Caco-2 (cell line): ENCODE data around the gene BTBD16. TPM values are rescaled to one million over a fixed set of nuclear protein-coding genes. Genes with fewer than 3 reads are reported as not detected.

Experiments
- BruUV-seq: library from RNA; stranded (reverse); fragments of 400-500 nt; replicated peaks from 2 replicates; lab custom pipeline; 2021; lab: Mats Ljungman, UMichigan
- CTCF ChIA-PET: fragments of 300-600 bp; sonication (Branson Sonifier 250); formaldehyde crosslinking; loops from one replicate; lab custom pipeline; 2022; ENCODE audit warnings: antibody characterized with exemption; lab: Charles Lee
- POLR2A ChIA-PET: fragments of 300-600 bp; sonication (Branson Sonifier 250); formaldehyde crosslinking; loops from one replicate; lab custom pipeline; 2022; ENCODE audit warnings: antibody characterized with exemption; lab: Charles Lee
- DNase-seq, 2 experiments: peaks; one replicate each; pipeline versions ENCODE4 v3.0.0 to v3.0.0-alpha.2; 2020 to 2022
- H3K27me3 ChIP-seq: replicated peaks from 2 replicates; pipeline ENCODE4 v1.6.0; 2011; ENCODE audit warnings: low read length; ENCODE audit not compliant: control insufficient read depth, insufficient read depth
- H3K36me3 ChIP-seq: 2 replicates; pipeline ENCODE4 v1.5.1; 2011; ENCODE audit warnings: low read length; ENCODE audit not compliant: control insufficient read depth, insufficient read depth
- H3K4me1 ChIP-seq: fragments of 250-450 bp; sonication (Bioruptor Pico); 2 replicates; pipeline ENCODE4 v1.5.1; 2020; ENCODE audit warnings: mild to moderate bottlenecking
- H3K4me3 ChIP-seq: 2 replicates; pipeline ENCODE4 v1.5.1; 2011; ENCODE audit warnings: low read depth, mild to moderate bottlenecking, control low read depth, low read length
- H3K9me3 ChIP-seq: fragments of 250-450 bp; sonication (Bioruptor Pico); 2 replicates; pipeline ENCODE4 v1.5.1; 2020; ENCODE audit warnings: mild to moderate bottlenecking, moderate library complexity
- H3K27ac Mint-ChIP-seq: one replicate; pipeline ENCODE4 v1.8.0; 2022; ENCODE audit warnings: mixed read lengths; ENCODE audit not compliant: unreplicated experiment
- H3K27me3 Mint-ChIP-seq: one replicate; pipeline ENCODE4 v1.8.0; 2022; ENCODE audit warnings: mixed read lengths; ENCODE audit not compliant: insufficient read depth, unreplicated experiment
- H3K36me3 Mint-ChIP-seq: one replicate; pipeline ENCODE4 v1.8.0; 2022; ENCODE audit warnings: mild to moderate bottlenecking, mixed read lengths; ENCODE audit not compliant: insufficient read depth, unreplicated experiment
- H3K4me1 Mint-ChIP-seq: one replicate; pipeline ENCODE4 v1.8.0; 2022; ENCODE audit warnings: low read depth, mixed read lengths; ENCODE audit not compliant: unreplicated experiment
- H3K4me3 Mint-ChIP-seq: one replicate; pipeline ENCODE4 v1.8.0; 2022; ENCODE audit warnings: mild to moderate bottlenecking, moderate library complexity, mixed read lengths; ENCODE audit not compliant: unreplicated experiment
- H3K9me3 Mint-ChIP-seq: one replicate; pipeline ENCODE4 v1.8.0; 2022; ENCODE audit warnings: mixed read lengths; ENCODE audit not compliant: unreplicated experiment
- CTCF ChIP-seq, 2 experiments: fragments of 200-600 bp in 1 of 2; IDR thresholded peaks; 1 replicate in 1 of 2; 2 replicates in 1 of 2; pipeline versions ENCODE4 v1.5.1 to v1.8.0; 2011 to 2022; ENCODE audit warnings: antibody characterized with exemption in 1 of 2, control low read depth in 1 of 2, inconsistent platforms in 1 of 2, low read depth in 1 of 2, low read length in 1 of 2, mild to moderate bottlenecking in 1 of 2, moderate library complexity in 1 of 2; ENCODE audit not compliant: insufficient read depth in 1 of 2, severe bottlenecking in 1 of 2, unreplicated experiment in 1 of 2
- intact Hi-C: fragments of 100-400 bp; cut with micrococcal nuclease; formaldehyde crosslinking; loops from one replicate; pipeline ENCODE4 v1.10.0; 2022; ENCODE audit not compliant: unreplicated experiment
- total RNA-seq: library from RNA; stranded (reverse); gene quantifications from 2 replicates; pipeline ENCODE4 v1.2.3, GENCODE V29; 2022

BTBD16 gene
- total RNA-seq, 1 experiment from 2014 or later: not detected

DNA sequence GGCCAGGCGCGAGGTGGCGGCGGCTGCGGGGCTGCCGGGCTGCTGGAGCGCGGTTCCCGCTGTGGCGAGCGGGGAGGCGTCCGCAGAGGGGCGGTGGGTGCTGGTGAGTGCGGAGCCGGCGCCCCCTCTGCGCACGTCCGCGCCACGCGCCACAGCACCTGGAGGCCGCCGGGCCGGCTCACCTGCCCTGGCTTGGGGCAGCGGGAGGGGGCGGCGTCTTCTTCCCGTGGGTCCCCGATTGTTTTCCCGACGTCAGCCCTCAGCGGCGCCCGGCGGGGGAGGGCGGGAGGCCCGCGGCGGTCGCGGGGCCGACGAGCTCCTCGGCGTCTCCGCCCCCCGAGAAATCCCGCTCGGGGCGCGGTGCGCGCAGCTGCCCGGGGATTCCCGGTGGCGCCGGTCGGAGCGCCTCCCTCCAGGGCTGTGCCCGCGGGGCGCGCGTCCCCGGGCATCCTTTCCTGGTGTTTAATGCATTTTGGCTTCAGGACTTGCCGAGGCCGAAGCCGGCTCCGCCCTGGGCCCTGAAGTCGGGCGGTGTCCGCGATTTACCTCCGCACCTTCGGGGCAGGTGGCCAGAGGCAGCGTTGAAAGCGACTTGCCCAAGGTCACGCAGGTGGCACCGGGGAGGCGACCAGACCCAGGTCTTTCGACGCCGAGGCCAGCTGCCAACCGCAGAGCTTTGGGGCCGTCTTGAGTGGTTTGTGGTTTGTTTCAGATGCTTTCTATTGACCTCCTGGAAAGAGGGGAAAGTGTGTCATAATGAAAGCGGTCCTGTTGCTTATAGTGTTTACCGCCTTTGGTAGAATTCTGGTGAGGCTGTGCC is 104.0 kb downstream of the BTBD16 start:
- Mint-ChIP-seq H3K36me3 (no peaks in the 10 kb centered on the region), H3K4me3 (peak overlapping the region; percentile 91), H3K27ac (peak overlapping the region; percentile 89), H3K9me3 (no peaks in the 10 kb centered on the region), H3K4me1 (peaks cover 23% of the 10 kb centered on the region), H3K27me3 (no peaks in the 10 kb centered on the region)
- no TSS peak for BruUV-seq
- POLR2A ChIA-PET: interaction anchor here (0.6 to 2.7 kb wide), 8 partner anchors 15 to 543 kb away, joined by 3 to 36 read pairs (median 4); no protein-coding TSS in a partner anchor
- intact Hi-C loops: no loop called here
- peaks cover 2% of the 10 kb centered on the region; the same call in 1 of the 2 replicates for H3K36me3 ChIP-seq
- H3K27me3 ChIP-seq: no peaks in the 10 kb centered on the region
- TF ChIP-seq CTCF (IDR thresholded peaks at IDR 0.05; ENCODE audit: insufficient read depth in 1 of 2, low read depth in 1 of 2, low read length in 1 of 2, severe bottlenecking in 1 of 2, unreplicated experiment in 1 of 2): no peak
- no peaks in the 10 kb centered on the region for H3K9me3 ChIP-seq
- CTCF ChIA-PET: interaction anchor here (0.6 to 2.1 kb wide), 8 partner anchors 26 to 190 kb away, joined by 3 to 12 read pairs (median 4); no protein-coding TSS in a partner anchor
- H3K4me1 ChIP-seq: peaks cover 19% of the 10 kb centered on the region
- peak; percentile 71 to 83 for DNase-seq
- H3K4me3 ChIP-seq: peak overlapping the region; percentile 83

- peaks cover 2% of the 10 kb centered on the region; the same call in 1 of the 2 replicates for H3K36me3 ChIP-seq
- H3K4me3 ChIP-seq: peak overlapping the region; percentile 83
- H3K27ac Mint-ChIP-seq: peak overlapping the region; percentile 89
- no peaks in the 10 kb centered on the region for H3K36me3 Mint-ChIP-seq
- TF ChIP-seq CTCF (IDR thresholded peaks at IDR 0.05; ENCODE audit: insufficient read depth in 1 of 2, low read depth in 1 of 2, low read length in 1 of 2, severe bottlenecking in 1 of 2, unreplicated experiment in 1 of 2): no peak
- peak overlapping the region; percentile 91 for H3K4me3 Mint-ChIP-seq
- peaks cover 27% of the 10 kb centered on the region for H3K4me1 Mint-ChIP-seq
- H3K9me3 ChIP-seq: no peaks in the 10 kb centered on the region
- DNase-seq: no peak
- BruUV-seq: TSS peak; percentile 30
- intact Hi-C loops: no loop called here
- ChIA-PET CTCF (interaction anchor here (2.0 kb wide), 1 partner anchor 77 kb away, joined by 5 read pairs; no protein-coding TSS in a partner anchor), POLR2A (interaction anchor here (2.7 kb wide), 1 partner anchor 65 kb away, joined by 36 read pairs; no protein-coding TSS in a partner anchor)
- no peaks in the 10 kb centered on the region for H3K9me3 Mint-ChIP-seq
- H3K27me3 Mint-ChIP-seq: no peaks in the 10 kb centered on the region
- no peaks in the 10 kb centered on the region for H3K27me3 ChIP-seq
- H3K4me1 ChIP-seq: peaks cover 15% of the 10 kb centered on the region
Measured at GRCh38 chr10:122375679-122376160, 104.6 kb downstream of the BTBD16 start.

- Mint-ChIP-seq H3K27ac (no peak overlapping the region), H3K27me3 (no peaks in the 10 kb centered on the region), H3K4me3 (peak overlapping the region; percentile 91), H3K9me3 (no peaks in the 10 kb centered on the region), H3K36me3 (no peaks in the 10 kb centered on the region), H3K4me1 (peaks cover 27% of the 10 kb centered on the region)
- no TSS peak for BruUV-seq
- no peaks in the 10 kb centered on the region for H3K27me3 ChIP-seq
- peaks cover 15% of the 10 kb centered on the region for H3K4me1 ChIP-seq
- POLR2A ChIA-PET: no interaction called here
- DNase-seq: no peak
- H3K36me3 ChIP-seq: peaks cover 2% of the 10 kb centered on the region; the same call in 1 of the 2 replicates
- CTCF ChIA-PET: no interaction called here
- intact Hi-C loops: no loop called here
- TF ChIP-seq CTCF (IDR thresholded peaks at IDR 0.05; ENCODE audit: insufficient read depth in 1 of 2, low read depth in 1 of 2, low read length in 1 of 2, severe bottlenecking in 1 of 2, unreplicated experiment in 1 of 2): no peak
- no peaks in the 10 kb centered on the region for H3K9me3 ChIP-seq
- H3K4me3 ChIP-seq: no peak overlapping the region
Measured at GRCh38 chr10:122376364-122376961, 105.4 kb downstream of the BTBD16 start.
